RWPE2 (cell line): ENCODE results near the gene SYNPR.

Source experiments
- ATAC-seq: fragments of 200-7000 bp; cut with Tn5 transposase; 3 replicates; pipeline ENCODE4 v1.9.1; 2021; ENCODE audit warnings: low read depth
- DNase-seq: peaks from one replicate; pipeline ENCODE4 v3.0.0-alpha.2; 2020; ENCODE audit warnings: low spot score
- H3K27ac ChIP-seq: fragments of 450-650 bp; 2 replicates; pipeline ENCODE4 v1.5.1; 2017; ENCODE audit warnings: mild to moderate bottlenecking; ENCODE audit not compliant: poor library complexity, severe bottlenecking
- H3K27me3 ChIP-seq: fragments of 250-450 bp; sonication (Bioruptor Pico); 2 replicates; pipeline ENCODE4 v1.5.1; 2021; ENCODE audit warnings: mild to moderate bottlenecking, moderate library complexity; ENCODE audit not compliant: insufficient read depth, poor library complexity, severe bottlenecking
- H3K36me3 ChIP-seq: fragments of 250-450 bp; sonication (Bioruptor Pico); 2 replicates; pipeline ENCODE4 v1.5.1; 2020; ENCODE audit warnings: low read depth, mild to moderate bottlenecking, moderate library complexity
- H3K4me1 ChIP-seq: fragments of 250-450 bp; sonication (Bioruptor Pico); 2 replicates; pipeline ENCODE4 v1.5.1; 2021; ENCODE audit warnings: mild to moderate bottlenecking, moderate library complexity; ENCODE audit not compliant: insufficient read depth, poor library complexity, severe bottlenecking
- H3K4me3 ChIP-seq: fragments of 250-450 bp; sonication (Bioruptor Pico); 2 replicates; pipeline ENCODE4 v1.5.1; 2021; ENCODE audit warnings: mild to moderate bottlenecking, moderate library complexity; ENCODE audit not compliant: severe bottlenecking
- H3K9me3 ChIP-seq: fragments of 250-450 bp; sonication (Bioruptor Pico); 2 replicates; pipeline ENCODE4 v1.5.1; 2021; ENCODE audit warnings: mild to moderate bottlenecking, moderate library complexity; ENCODE audit not compliant: severe bottlenecking
- CTCF ChIP-seq: fragments of 450-650 bp; IDR thresholded peaks from one replicate; pipeline ENCODE4 v1.5.1; 2017; ENCODE audit warnings: mild to moderate bottlenecking, moderate library complexity; ENCODE audit not compliant: poor library complexity, severe bottlenecking

The SYNPR gene

GRCh38 chr3:63580151-63580550 lies 302.0 kb downstream of the SYNPR start:
- H3K36me3 ChIP-seq: no peaks in the 10 kb centered on the region
- H3K9me3 ChIP-seq: no peaks in the 10 kb centered on the region
- DNase-seq: no peak
- no peak overlapping the region for H3K27ac ChIP-seq
- H3K4me3 ChIP-seq: no peak overlapping the region
- peaks cover 5% of the 10 kb centered on the region for H3K4me1 ChIP-seq
- peak; percentile 51 for ATAC-seq
- TF ChIP-seq CTCF: no peak
- H3K27me3 ChIP-seq: no peaks in the 10 kb centered on the region

GRCh38 chr3:63582943-63583500 lies 304.9 kb downstream of the SYNPR start:
- H3K27me3 ChIP-seq: no peaks in the 10 kb centered on the region
- H3K4me1 ChIP-seq: no peaks in the 10 kb centered on the region
- H3K4me3 ChIP-seq: no peak overlapping the region
- H3K36me3 ChIP-seq: no peaks in the 10 kb centered on the region
- DNase-seq: no peak
- no peak overlapping the region for H3K27ac ChIP-seq
- no peaks in the 10 kb centered on the region for H3K9me3 ChIP-seq
- no peak for TF ChIP-seq CTCF
- ATAC-seq: no peak

GRCh38 chr3:63584681-63585080 lies 306.6 kb downstream of the SYNPR start:
- ATAC-seq: no peak
- no peak for TF ChIP-seq CTCF
- no peaks in the 10 kb centered on the region for H3K36me3 ChIP-seq

GRCh38 chr3:63585927-63586326 lies 307.8 kb downstream of the SYNPR start:
- no peak for DNase-seq
- Histone ChIP-seq H3K4me1 (no peaks in the 10 kb centered on the region), H3K9me3 (no peaks in the 10 kb centered on the region), H3K36me3 (no peaks in the 10 kb centered on the region), H3K27me3 (no peaks in the 10 kb centered on the region), H3K4me3 (no peak overlapping the region), H3K27ac (no peak overlapping the region)
- no peak for ATAC-seq
- TF ChIP-seq CTCF: no peak

More at GRCh38 chr3:63584681-63585080, 306.6 kb downstream of the SYNPR start:
- Histone ChIP-seq H3K9me3 (no peaks in the 10 kb centered on the region), H3K4me3 (no peak overlapping the region), H3K4me1 (no peaks in the 10 kb centered on the region), H3K27ac (no peak overlapping the region), H3K27me3 (no peaks in the 10 kb centered on the region)
- no peak for DNase-seq

GRCh38 chr3:63588895-63589294 lies 310.8 kb downstream of the SYNPR start:
- Histone ChIP-seq H3K4me3 (no peak overlapping the region), H3K36me3 (no peaks in the 10 kb centered on the region), H3K27ac (no peak overlapping the region), H3K27me3 (no peaks in the 10 kb centered on the region), H3K9me3 (no peaks in the 10 kb centered on the region), H3K4me1 (no peaks in the 10 kb centered on the region)
- no peak for DNase-seq
- no peak for TF ChIP-seq CTCF
- no peak for ATAC-seq
